Measurements from ENCODE around the gene OSBPL6.

GRCh38 chr2:178208817-178209216 is 14.5 kb downstream of the OSBPL6 start:
- TF ChIP-seq, protein P1, sequence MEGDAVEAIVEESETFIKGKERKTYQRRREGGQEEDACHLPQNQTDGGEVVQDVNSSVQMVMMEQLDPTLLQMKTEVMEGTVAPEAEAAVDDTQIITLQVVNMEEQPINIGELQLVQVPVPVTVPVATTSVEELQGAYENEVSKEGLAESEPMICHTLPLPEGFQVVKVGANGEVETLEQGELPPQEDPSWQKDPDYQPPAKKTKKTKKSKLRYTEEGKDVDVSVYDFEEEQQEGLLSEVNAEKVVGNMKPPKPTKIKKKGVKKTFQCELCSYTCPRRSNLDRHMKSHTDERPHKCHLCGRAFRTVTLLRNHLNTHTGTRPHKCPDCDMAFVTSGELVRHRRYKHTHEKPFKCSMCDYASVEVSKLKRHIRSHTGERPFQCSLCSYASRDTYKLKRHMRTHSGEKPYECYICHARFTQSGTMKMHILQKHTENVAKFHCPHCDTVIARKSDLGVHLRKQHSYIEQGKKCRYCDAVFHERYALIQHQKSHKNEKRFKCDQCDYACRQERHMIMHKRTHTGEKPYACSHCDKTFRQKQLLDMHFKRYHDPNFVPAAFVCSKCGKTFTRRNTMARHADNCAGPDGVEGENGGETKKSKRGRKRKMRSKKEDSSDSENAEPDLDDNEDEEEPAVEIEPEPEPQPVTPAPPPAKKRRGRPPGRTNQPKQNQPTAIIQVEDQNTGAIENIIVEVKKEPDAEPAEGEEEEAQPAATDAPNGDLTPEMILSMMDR (IDR thresholded peaks at IDR 0.05; ENCODE audit: low read depth, low read length) = peak; percentile 11
- no peak for TF ChIP-seq POLR2A (IDR thresholded peaks at IDR 0.05; ENCODE audit: extremely low read depth, insufficient read length)

Measured in NB4 (cell line).